22Rv1 (cell line): Measurements from ENCODE around the gene MAMDC2.

Experiments
- CTCF ChIP-seq: fragments of 450-650 bp; IDR thresholded peaks from 2 replicates; pipeline ENCODE4 v1.5.1; 2017; ENCODE audit warnings: mild to moderate bottlenecking
- ZFX ChIP-seq: fragments of 450-650 bp; IDR thresholded peaks from 2 replicates; pipeline ENCODE4 v1.6.1; 2017; ENCODE audit warnings: antibody characterized with exemption, borderline replicate concordance

GRCh38 chr9:70159630-70160029 lies 116.0 kb downstream of the MAMDC2 start:
- TF ChIP-seq CTCF (no peak), ZFX (no peak)
